ENCODE measurements around the gene GPRC5B. TPM values are rescaled to one million over a fixed set of nuclear protein-coding genes. Genes with fewer than 3 reads are reported as not detected.

GPRC5B gene
- total RNA-seq, 3 donors from 2014 or later (not counting 1 experiment from before 2014, with no cell fraction given): not detected

DNA sequence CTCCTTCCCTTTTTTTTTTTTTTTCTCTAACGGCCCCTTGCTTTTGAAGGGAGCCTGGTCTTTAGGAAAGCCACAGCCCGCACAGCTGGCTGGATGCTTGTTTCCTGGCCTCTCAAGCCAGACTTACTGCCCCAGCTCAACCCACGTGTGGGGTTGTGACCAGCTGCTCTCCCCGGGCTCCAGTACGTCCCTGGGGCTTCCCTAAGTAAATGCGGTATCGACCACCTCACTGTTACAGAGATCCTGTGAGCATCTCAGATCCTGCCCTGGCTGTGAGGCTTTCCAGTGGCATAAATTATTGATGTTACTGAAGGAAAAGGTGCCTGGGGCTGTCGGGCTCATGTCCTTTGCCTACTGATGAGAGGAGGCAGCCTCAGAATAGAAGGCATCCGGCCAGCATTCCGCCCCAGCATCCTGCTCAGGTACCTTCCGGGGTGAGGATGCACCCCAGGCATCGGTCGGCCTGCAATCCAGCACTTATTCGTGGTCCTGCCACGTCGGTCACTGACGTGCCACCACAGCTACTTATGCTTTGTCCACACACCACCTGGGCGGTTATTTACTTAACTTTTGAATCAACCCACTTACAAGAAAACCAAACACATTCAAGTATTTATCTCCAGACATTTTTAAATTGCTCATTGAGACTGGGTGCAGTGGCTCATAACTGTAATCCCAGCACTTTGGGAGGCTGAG lies 9.6 kb downstream of the GPRC5B start:
- Mint-ChIP-seq H3K4me1 (no peaks in the 10 kb centered on the region), H3K27me3 (ENCODE audit: low read depth in 2 of 2) (peaks cover 10 to 12% of the 10 kb centered on the region in 2 donors), H3K36me3 (no peaks in the 10 kb centered on the region), H3K4me3 (no peak overlapping the region), H3K27ac (no peak overlapping the region), H3K9me3 (no peaks in the 10 kb centered on the region)
- Histone ChIP-seq H3K27me3 (ENCODE audit: control insufficient read depth, insufficient read depth, low read length) (no peaks in the 10 kb centered on the region), H3K4me3 (ENCODE audit: low read length) (no peak overlapping the region), H3K4me1 (ENCODE audit: control insufficient read depth, insufficient read depth, low read length) (no peaks in the 10 kb centered on the region), H3K36me3 (ENCODE audit: control insufficient read depth, insufficient read depth, low read length) (no peaks in the 10 kb centered on the region), H3K9me3 (ENCODE audit: control insufficient read depth, insufficient read depth, low read length) (no peaks in the 10 kb centered on the region), H3K27ac (ENCODE audit: low read length) (no peak overlapping the region)
- intact Hi-C loops (cut with micrococcal nuclease): no loop called here
- WGBS (ENCODE audit: insufficient coverage): 60% methylated on average over 17 of the region's 18 CpGs
- DNase-seq: no peak
- no peak for ATAC-seq
- TF ChIP-seq CTCF (IDR thresholded peaks at IDR 0.05): no peak

- no peaks in the 10 kb centered on the region for H3K4me1 ChIP-seq (ENCODE audit: control insufficient read depth, insufficient read depth, low read length)
- no peaks in the 10 kb centered on the region for H3K27me3 ChIP-seq (ENCODE audit: control insufficient read depth, insufficient read depth, low read length)
- whole genome bisulfite sequencing (ENCODE audit: insufficient coverage): 84% methylated on average over 8 of the region's 8 CpGs
- no peak for TF ChIP-seq CTCF (IDR thresholded peaks at IDR 0.05)
- no peak overlapping the region for H3K27ac ChIP-seq (ENCODE audit: low read length)
- H3K36me3 ChIP-seq (ENCODE audit: control insufficient read depth, insufficient read depth, low read length): no peaks in the 10 kb centered on the region
- DNase-seq: no peak
- Mint-ChIP-seq H3K36me3 (no peaks in the 10 kb centered on the region), H3K4me1 (no peaks in the 10 kb centered on the region), H3K27ac (no peak overlapping the region), H3K27me3 (ENCODE audit: low read depth in 2 of 2) (peaks cover 8 to 10% of the 10 kb centered on the region in 2 donors), H3K9me3 (no peaks in the 10 kb centered on the region), H3K4me3 (no peak overlapping the region)
- no peaks in the 10 kb centered on the region for H3K9me3 ChIP-seq (ENCODE audit: control insufficient read depth, insufficient read depth, low read length)
- no peak for ATAC-seq
- intact Hi-C loops (cut with micrococcal nuclease): no loop called here
- no peak overlapping the region for H3K4me3 ChIP-seq (ENCODE audit: low read length)
Observed at GRCh38 chr16:19874026-19874425, 10.6 kb downstream of the GPRC5B start.

DNA sequence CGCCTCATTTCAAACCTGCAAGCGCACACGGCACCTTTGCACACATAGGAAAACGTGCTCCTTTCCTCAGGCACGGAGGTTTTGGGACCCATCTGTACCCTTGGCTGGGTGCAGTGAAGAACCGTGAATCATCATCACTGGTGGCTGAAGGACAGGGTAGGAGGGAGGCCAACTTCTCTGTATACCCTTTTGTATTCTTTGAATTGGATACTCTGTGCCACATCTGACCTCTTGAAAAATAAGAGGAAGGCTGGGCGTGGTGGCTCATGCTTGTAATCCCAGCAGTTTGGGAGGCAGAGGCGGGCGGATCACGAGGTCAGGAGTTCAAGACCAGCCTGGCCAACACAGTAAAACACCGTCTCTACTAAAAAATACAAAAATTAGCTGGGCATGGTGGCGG lies 11.7 kb downstream of the GPRC5B start:
- DNase-seq: no peak
- intact Hi-C loops (cut with micrococcal nuclease): no loop called here
- ATAC-seq: no peak
- H3K27me3 Mint-ChIP-seq (ENCODE audit: low read depth in 2 of 2): peaks cover 8 to 10% of the 10 kb centered on the region in 2 donors
- no peaks in the 10 kb centered on the region for H3K4me1 ChIP-seq (ENCODE audit: control insufficient read depth, insufficient read depth, low read length)
- WGBS (ENCODE audit: insufficient coverage): 93% methylated on average over 12 of the region's 12 CpGs
- no peaks in the 10 kb centered on the region for H3K36me3 Mint-ChIP-seq
- H3K27ac ChIP-seq (ENCODE audit: low read length): no peak overlapping the region
- H3K9me3 ChIP-seq (ENCODE audit: control insufficient read depth, insufficient read depth, low read length): no peaks in the 10 kb centered on the region
- no peak overlapping the region for H3K4me3 ChIP-seq (ENCODE audit: low read length)
- no peaks in the 10 kb centered on the region for H3K9me3 Mint-ChIP-seq
- H3K36me3 ChIP-seq (ENCODE audit: control insufficient read depth, insufficient read depth, low read length): no peaks in the 10 kb centered on the region
- H3K27me3 ChIP-seq (ENCODE audit: control insufficient read depth, insufficient read depth, low read length): no peaks in the 10 kb centered on the region
- H3K27ac Mint-ChIP-seq: no peak overlapping the region
- no peak for TF ChIP-seq CTCF (IDR thresholded peaks at IDR 0.05)
- no peaks in the 10 kb centered on the region for H3K4me1 Mint-ChIP-seq
- H3K4me3 Mint-ChIP-seq: no peak overlapping the region

Data from natural killer cell (primary cell).